ENCODE data around the gene PRCC. TPM values are rescaled to one million over a fixed set of nuclear protein-coding genes. Genes with fewer than 3 reads are reported as not detected.

PRCC gene
- 64.4 TPM for total RNA-seq
- long read RNA-seq, transcript PRCC-201 (7 exons, 2,105 nt) = major isoform, 75 of 95 reads
- long read RNA-seq, partial matches to known transcripts = 13 of 95 reads
- long read RNA-seq, other reads (novel, unspliced or antisense) = 7 of 95 reads

GRCh38 chr1:156767101-156767878 lies at the start of gene PRCC:
PRCC (plus strand) TSS chr1:156767535; CDS start chr1:156767772, 237 bp downstream.
- DNase-seq (ENCODE audit: low spot score) = peak; percentile 97

- no peak for DNase-seq (ENCODE audit: low spot score)
These were observed 46.2 kb upstream of the PRCC start for GRCh38 chr1:156721131-156721530.

DNA sequence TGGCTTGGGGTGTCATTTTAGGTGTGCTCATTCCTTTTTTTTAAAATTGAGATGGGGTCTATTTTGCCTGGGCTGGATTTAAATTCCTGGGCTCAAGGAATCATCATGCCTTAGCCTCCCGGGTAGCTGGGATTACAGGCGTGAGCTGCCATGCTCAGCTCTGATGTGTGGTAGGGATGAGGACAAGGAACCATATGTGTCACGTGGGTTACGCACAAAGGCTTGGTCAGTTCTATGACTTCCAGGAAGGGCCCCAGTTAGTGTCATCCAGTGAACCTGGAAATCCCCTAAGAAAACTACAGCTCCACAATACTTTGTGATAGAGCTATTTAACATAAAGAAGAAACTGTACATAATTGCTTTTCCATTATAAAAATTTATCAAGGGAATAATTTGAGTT lies 45.8 kb upstream of the PRCC start:
- no peak for DNase-seq (ENCODE audit: low spot score)

DNA sequence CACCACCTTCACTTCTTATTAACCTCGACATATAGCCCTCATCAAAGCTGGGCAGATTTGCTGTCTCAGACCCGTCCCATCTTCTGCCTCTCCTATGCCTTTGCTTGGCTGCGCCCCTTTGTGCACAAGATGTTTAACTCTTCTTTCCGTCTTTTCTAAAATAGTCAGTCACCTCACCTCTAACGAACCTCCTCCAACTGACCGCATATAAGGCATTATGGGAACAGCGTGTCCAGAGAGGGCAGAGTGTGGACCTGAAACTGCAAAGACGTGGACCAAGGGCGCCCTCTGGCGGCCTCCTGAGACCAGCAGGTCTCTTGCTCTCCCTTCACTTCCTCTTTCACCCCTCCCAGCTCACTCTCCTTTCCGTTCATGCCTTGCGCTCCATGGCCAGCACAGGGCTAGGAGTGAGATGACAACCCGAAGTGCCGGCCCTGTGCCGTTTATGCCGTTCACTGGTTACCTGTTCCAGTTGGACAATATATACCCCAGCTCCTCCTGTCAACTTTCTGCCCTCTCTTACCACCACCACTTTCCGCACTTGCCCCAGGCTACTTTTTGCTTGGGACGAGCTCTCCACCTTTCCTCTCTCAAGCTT lies 41.6 kb upstream of the PRCC start:
- DNase-seq (ENCODE audit: low spot score) = peak; percentile 94

- no peak for DNase-seq (ENCODE audit: low spot score)
These were observed 40.6 kb upstream of the PRCC start for GRCh38 chr1:156726549-156727226.

DNA sequence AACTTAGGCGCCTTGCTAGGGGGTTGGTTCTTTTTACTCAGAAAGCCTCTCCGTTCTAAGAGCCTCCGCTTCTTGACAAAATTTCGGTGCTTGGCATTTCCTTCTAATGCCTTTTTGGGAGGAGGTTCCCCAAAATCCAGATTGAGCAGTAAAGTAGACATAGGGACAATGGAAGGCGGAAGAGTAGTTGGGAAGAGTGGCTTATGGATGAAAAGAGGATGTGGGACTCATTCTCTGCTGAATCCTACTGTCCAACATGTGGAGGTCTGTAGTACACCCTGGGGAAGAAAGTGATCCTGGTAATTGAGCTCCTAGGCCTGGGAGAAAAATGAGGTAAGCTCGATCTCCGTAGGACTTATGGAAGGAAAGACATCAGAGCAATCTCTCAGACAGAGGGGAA lies 39.8 kb upstream of the PRCC start:
- DNase-seq (ENCODE audit: low spot score) = no peak

GRCh38 chr1:156727926-156728598 lies 39.3 kb upstream of the PRCC start, which contains the start of gene METTL25B:
METTL25B (plus strand) TSS chr1:156728469; CDS start chr1:156729105, 636 bp downstream.
- peak; percentile 95 for DNase-seq (ENCODE audit: low spot score)

DNA sequence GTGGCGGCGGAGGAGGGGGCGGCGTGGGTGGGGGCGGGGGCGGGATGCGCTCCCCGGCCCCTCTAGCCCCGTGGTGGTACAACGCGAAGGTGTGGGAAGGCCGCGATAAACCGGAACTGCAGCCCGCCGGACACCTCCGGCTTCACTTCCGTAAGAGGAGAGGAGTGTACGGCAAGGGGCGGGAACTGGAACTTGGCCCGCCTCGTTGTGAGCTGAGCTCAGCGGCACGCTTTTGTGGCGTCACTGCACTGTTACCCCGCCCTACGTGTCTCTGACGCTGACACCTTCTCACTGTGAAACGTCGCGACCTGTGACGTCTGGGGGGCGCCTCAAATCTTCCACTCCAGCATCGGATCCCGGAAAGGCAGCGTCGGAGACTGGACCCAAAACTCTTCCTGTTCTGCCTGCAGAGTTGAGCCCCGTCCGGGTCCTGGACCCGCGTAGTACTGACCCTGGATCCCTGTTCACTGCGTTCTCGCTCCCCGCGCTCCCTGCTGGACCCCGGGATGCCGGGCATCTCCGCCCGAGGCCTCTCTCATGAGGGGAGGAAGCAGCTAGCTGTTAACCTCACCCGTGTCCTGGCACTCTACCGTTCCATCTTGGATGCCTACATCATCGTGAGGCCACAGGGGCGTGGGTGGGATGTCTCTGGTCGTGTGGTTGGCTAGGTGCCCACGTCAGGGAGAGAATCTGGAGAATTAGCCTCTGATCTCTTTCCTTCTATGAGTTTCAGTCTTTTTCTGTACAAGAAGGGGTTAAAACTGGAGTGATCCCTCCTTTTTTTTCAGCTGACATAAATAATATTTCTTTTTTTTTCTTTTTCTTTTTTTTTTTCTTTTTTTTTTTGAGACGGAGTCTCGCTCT lies 38.5 kb upstream of the PRCC start, which contains the start of gene ISG20L2:
Gene ISG20L2, minus strand, starts transcription at position 168 of the 864 bp plus-strand sequence. CDS start 1,114 bp downstream, outside the sequence.
- DNase-seq (ENCODE audit: low spot score) = peak; percentile 98

DNA sequence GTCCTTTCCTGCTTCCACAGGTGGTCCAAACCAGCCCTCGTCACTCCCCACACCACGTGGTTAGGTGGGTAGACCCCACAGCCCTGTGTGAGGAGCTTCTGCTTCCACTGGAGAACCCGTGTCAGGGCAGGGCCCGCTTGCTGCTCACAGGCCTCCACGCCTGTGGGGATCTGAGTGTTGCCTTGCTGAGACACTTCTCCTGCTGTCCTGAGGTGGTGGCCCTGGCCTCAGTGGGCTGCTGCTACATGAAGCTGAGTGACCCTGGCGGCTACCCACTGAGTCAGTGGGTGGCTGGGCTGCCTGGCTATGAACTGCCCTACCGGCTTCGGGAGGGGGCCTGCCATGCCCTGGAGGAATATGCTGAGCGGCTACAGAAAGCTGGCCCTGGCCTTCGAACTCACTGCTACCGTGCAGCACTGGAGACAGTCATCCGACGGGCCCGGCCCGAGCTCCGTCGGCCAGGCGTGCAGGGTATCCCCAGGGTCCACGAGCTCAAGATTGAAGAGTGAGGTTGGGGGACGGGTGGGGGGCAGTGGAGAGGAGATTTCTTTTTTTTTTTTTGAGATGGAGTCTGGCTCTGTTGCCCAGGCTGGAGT lies 33.2 kb upstream of the PRCC start:
- no peak for DNase-seq (ENCODE audit: low spot score)

GRCh38 chr1:156738407-156738806 lies 28.9 kb upstream of the PRCC start:
- no peak for DNase-seq (ENCODE audit: low spot score)

DNA sequence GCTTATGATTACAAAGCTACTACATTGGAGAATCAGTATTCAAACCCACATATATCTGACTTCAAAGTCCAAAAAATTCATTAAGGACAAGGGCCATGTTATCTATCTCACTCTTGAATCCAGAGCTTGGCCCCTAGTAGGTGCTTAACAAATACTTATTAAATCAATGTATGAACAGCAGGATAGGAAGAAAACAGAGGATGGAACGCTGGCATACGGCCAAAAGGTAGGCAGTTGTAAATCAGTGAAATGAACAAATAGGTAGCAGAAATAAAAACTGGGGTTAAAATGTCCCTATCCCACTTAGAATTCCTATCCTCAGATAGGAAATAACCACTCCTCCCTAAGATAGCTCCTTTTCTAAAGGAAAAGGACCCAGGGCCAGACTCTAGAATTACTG lies 28.4 kb upstream of the PRCC start:
- DNase-seq (ENCODE audit: low spot score) = no peak

- no peak for DNase-seq (ENCODE audit: low spot score)
These were observed 27.0 kb upstream of the PRCC start for GRCh38 chr1:156740237-156740740.

DNA sequence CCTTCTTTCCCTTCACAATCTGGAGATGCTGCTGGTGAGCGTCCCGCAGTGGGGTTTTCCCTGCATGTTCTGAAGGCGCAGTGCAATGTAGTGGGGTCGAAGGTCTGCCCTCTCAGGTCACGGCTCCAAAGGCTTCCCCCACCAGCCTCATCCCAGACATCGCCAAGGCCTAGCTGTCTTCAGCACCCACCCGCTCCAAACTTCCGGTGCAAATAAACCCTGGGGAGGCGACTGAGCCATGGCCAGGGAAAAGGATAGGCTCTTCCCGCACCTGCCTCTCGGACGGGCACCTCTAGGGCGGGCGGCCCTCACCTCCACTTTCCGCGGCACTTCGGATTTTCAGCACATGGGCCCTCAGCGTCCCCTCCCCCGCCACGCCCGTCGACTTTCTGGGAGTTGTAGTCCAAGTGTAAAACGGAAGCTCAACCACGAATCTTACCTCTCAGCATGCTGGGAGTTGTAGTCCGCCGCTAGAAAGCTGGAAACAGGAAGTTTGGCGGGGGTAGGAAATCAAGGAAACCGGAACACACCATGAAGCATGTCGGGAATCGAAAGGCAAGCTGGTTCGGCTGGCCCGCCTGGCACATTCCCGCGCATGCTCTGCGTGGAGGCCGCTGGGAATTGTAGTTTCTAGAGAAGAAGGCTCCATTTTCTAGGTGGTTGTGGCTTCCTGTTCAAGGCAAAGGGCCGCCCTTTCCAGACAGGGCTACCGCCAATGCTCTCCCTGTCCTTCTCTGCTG lies 26.4 kb upstream of the PRCC start, which contains the start of gene MRPL24:
Gene MRPL24, minus strand, starts transcription at position 348 of the 740 bp plus-strand sequence. CDS start 2,384 bp downstream, outside the sequence.
- DNase-seq (ENCODE audit: low spot score) = peak; percentile 98

GRCh38 chr1:156741481-156741983 lies 25.8 kb upstream of the PRCC start:
- DNase-seq (ENCODE audit: low spot score) = no peak

GRCh38 chr1:156742017-156742416 lies 25.3 kb upstream of the PRCC start:
- no peak for DNase-seq (ENCODE audit: low spot score)

DNA sequence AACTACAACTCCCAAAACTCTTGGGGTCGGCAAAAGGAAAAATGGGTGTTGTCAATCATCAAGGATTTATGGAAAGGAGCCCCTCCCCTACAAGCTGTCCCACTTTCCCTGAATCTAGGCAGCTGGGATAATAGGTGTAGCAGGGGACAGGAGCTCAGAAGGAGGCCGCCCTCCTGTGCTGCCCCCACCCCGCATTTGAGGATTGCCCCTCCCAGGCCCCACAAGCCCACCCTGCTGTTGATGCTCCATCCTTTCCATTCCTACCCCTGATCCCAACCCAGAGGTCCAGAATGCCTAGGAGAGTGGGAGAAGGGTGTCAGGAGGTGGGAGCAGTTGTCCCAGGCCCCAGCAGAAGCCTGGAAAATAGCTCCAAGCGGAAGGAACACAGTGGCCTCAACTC lies 24.5 kb upstream of the PRCC start:
- no peak for DNase-seq (ENCODE audit: low spot score)

GRCh38 chr1:156743367-156744302 lies 23.7 kb upstream of the PRCC start:
- no peak for DNase-seq (ENCODE audit: low spot score)
